Calu3 (cell line): Measurements from ENCODE around the gene MPPED2. TPM values are rescaled to one million over a fixed set of nuclear protein-coding genes. Genes with fewer than 3 reads are reported as not detected.

Experiments
- BruUV-seq: library from RNA; stranded (reverse); fragments of 400-500 nt; replicated peaks from 2 replicates; lab custom pipeline; 2021; lab: Mats Ljungman, UMichigan
- CTCF ChIA-PET: fragments of 300-600 bp; sonication (Branson Sonifier 250); formaldehyde crosslinking; loops from one replicate; lab custom pipeline; 2022; ENCODE audit warnings: antibody characterized with exemption; lab: Charles Lee
- DNase-seq: peaks from one replicate; pipeline ENCODE4 v3.0.0; 2022
- H3K27ac Mint-ChIP-seq: one replicate; pipeline ENCODE4 v1.8.0; 2022; ENCODE audit warnings: mixed read lengths; ENCODE audit not compliant: unreplicated experiment
- H3K27me3 Mint-ChIP-seq: one replicate; pipeline ENCODE4 v1.8.0; 2022; ENCODE audit warnings: mixed read lengths; ENCODE audit not compliant: unreplicated experiment
- H3K36me3 Mint-ChIP-seq: one replicate; pipeline ENCODE4 v1.8.0; 2022; ENCODE audit warnings: mild to moderate bottlenecking, moderate library complexity, mixed read lengths; ENCODE audit not compliant: insufficient read depth, unreplicated experiment
- H3K4me1 Mint-ChIP-seq: one replicate; pipeline ENCODE4 v1.8.0; 2022; ENCODE audit warnings: mild to moderate bottlenecking, low read depth, mixed read lengths; ENCODE audit not compliant: unreplicated experiment
- H3K4me3 Mint-ChIP-seq: one replicate; pipeline ENCODE4 v1.8.0; 2022; ENCODE audit warnings: mild to moderate bottlenecking, low read depth, moderate library complexity, mixed read lengths; ENCODE audit not compliant: unreplicated experiment
- H3K9me3 Mint-ChIP-seq: one replicate; pipeline ENCODE4 v1.8.0; 2022; ENCODE audit warnings: low read depth, mixed read lengths; ENCODE audit not compliant: unreplicated experiment
- intact Hi-C: fragments of 100-400 bp; cut with micrococcal nuclease; formaldehyde crosslinking; loops from one replicate; pipeline ENCODE4 v1.10.0; 2022; ENCODE audit not compliant: unreplicated experiment
- total RNA-seq: library from RNA; stranded (reverse); gene quantifications from 2 replicates; pipeline ENCODE4 v1.2.3, GENCODE V29; 2022
- TF ChIP-seq, protein P1 (sequence below): fragments of 200-600 bp; IDR thresholded peaks from one replicate; pipeline ENCODE4 v1.8.0; 2022; ENCODE audit warnings: antibody characterized with exemption; ENCODE audit not compliant: unreplicated experiment

The MPPED2 gene
- total RNA-seq, 1 experiment from 2014 or later: not detected

DNA sequence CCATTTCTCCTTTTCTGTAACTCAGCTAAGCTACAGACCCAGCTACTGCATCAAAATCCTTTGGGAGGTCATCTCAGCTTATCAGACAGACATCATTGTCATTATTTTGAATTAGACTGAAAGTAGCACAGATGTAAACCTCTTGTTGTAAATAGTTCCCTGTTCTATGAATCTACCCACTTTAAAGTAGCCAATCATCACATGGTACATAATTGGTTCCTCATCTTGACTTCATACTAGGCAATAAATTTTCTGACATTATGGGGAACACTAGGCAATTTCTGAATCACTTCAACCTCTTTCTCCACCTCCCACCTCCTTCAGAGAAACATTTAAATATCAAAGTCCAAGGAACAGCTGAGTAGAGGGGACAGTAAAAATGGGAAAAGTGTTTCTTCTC lies 47.9 kb downstream of the MPPED2 start:
- H3K27me3 Mint-ChIP-seq: peaks cover 18% of the 10 kb centered on the region
- no peaks in the 10 kb centered on the region for H3K36me3 Mint-ChIP-seq
- intact Hi-C loops: no loop called here
- CTCF ChIA-PET: no interaction called here
- no peaks in the 10 kb centered on the region for H3K4me1 Mint-ChIP-seq
- TF ChIP-seq, protein P1, sequence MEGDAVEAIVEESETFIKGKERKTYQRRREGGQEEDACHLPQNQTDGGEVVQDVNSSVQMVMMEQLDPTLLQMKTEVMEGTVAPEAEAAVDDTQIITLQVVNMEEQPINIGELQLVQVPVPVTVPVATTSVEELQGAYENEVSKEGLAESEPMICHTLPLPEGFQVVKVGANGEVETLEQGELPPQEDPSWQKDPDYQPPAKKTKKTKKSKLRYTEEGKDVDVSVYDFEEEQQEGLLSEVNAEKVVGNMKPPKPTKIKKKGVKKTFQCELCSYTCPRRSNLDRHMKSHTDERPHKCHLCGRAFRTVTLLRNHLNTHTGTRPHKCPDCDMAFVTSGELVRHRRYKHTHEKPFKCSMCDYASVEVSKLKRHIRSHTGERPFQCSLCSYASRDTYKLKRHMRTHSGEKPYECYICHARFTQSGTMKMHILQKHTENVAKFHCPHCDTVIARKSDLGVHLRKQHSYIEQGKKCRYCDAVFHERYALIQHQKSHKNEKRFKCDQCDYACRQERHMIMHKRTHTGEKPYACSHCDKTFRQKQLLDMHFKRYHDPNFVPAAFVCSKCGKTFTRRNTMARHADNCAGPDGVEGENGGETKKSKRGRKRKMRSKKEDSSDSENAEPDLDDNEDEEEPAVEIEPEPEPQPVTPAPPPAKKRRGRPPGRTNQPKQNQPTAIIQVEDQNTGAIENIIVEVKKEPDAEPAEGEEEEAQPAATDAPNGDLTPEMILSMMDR: no peak
- BruUV-seq: no TSS peak
- no peak for DNase-seq
- no peak overlapping the region for H3K27ac Mint-ChIP-seq
- no peaks in the 10 kb centered on the region for H3K9me3 Mint-ChIP-seq
- H3K4me3 Mint-ChIP-seq: no peak overlapping the region

DNA sequence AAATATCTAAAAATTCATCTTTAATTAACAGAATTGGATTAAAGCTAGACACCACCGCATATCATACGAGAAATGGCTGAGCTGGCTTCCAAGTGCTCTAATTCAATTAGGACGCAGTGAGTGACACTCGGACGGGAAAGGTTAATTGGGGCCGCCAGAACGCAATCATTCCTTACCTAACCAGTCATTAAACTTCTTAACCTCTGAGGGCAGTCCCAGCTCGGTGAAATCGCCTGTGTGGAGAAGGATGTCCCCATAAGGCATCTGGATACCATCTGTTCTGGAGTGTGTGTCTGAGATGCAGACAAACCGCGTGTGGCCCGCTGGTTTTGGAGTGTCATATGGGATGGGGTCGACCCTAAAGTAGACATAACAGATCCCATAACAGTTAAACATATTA lies 50.3 kb downstream of the MPPED2 start:
- H3K9me3 Mint-ChIP-seq: no peaks in the 10 kb centered on the region
- TF ChIP-seq, protein P1: no peak
- CTCF ChIA-PET: no interaction called here
- no peaks in the 10 kb centered on the region for H3K4me1 Mint-ChIP-seq
- DNase-seq: no peak
- BruUV-seq: no TSS peak
- no peaks in the 10 kb centered on the region for H3K36me3 Mint-ChIP-seq
- no peak overlapping the region for H3K4me3 Mint-ChIP-seq
- H3K27me3 Mint-ChIP-seq: peaks cover 21% of the 10 kb centered on the region
- intact Hi-C loops: no loop called here
- no peak overlapping the region for H3K27ac Mint-ChIP-seq

DNA sequence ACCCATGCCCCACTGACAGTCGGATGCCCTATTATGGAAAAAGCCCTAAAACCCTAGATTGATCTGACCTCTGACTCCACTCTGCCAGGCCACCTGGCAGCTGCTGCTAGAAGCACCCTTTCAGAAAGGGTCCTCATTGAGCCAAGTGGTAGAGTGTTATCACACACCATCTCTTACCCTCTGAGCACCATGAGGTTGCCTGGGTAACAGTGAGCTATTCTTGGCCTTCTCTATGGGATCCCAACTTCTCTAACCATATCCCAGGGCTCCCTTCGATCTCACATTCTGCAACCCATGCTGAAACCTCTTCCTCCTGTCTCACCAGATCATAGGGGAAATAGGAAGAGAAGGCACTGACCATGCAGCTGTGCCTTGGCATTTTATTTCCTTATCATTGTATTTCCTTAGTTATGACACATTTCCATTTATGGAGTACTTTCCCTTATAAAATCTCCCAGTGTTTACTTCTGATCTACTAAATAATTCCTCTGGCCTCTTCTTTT lies 52.7 kb downstream of the MPPED2 start:
- TF ChIP-seq, protein P1: no peak
- no peaks in the 10 kb centered on the region for H3K36me3 Mint-ChIP-seq
- H3K4me3 Mint-ChIP-seq: no peak overlapping the region
- intact Hi-C loops: no loop called here
- no peaks in the 10 kb centered on the region for H3K4me1 Mint-ChIP-seq
- no TSS peak for BruUV-seq
- DNase-seq: no peak
- H3K27ac Mint-ChIP-seq: no peak overlapping the region
- no peaks in the 10 kb centered on the region for H3K9me3 Mint-ChIP-seq
- CTCF ChIA-PET: no interaction called here
- peaks cover 27% of the 10 kb centered on the region for H3K27me3 Mint-ChIP-seq

DNA sequence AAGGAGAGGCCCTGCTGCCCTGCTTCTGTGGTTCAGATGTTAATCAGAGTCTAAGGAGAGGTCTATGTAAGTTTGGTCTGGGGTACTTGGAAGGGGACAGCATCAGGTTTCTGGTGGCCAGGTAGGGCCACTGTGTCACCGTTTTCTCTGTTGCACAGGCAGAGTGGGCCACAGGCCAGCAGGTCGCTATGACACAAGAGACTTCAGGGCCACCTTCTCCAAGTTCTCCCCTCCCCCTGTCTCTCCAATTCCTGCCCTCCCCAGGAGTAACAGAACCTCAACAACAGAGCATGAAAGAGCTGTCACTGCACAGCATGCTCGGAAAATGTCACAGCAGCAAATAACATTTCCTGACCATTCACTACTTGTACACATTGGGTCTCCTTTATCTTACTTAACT lies 58.6 kb downstream of the MPPED2 start:
- Mint-ChIP-seq H3K36me3 (no peaks in the 10 kb centered on the region), H3K27me3 (peaks cover 15% of the 10 kb centered on the region), H3K27ac (no peak overlapping the region), H3K4me3 (no peak overlapping the region), H3K9me3 (no peaks in the 10 kb centered on the region), H3K4me1 (no peaks in the 10 kb centered on the region)
- BruUV-seq: no TSS peak
- CTCF ChIA-PET: no interaction called here
- TF ChIP-seq, protein P1: no peak
- no peak for DNase-seq
- intact Hi-C loops: no loop called here
